Measurements from ENCODE around the gene KLRC4. TPM values are rescaled to one million over a fixed set of nuclear protein-coding genes. Genes with fewer than 3 reads are reported as not detected.

The KLRC4 gene
- total and polyA plus RNA-seq, 2 of the 4 experiments (the other 2 are of a cell fraction) = not detected

DNA sequence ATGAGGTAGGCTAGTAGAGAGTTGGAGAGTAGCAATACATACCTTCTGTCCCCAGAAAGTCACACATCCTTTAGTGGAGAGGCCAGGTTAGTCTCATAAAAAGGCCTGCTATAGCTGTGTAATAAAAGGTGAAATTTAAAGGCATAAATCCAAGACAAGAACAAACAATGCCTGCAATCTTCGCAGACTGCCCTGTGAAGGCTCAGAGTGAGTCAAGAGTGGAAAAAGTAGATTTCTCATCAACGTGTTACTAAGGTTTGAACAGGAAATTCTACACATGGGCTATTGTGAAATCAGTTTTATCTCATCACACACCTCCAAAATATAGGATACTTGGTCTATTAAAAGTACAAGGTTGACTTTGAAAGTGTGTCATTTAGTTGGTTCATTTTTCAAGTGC, 43.6 kb upstream of the KLRC4 start, which contains the start of gene KLRC1:
TSS of gene KLRC1 (minus strand) at position 222 of the 400 bp plus-strand sequence. CDS start 2,221 bp downstream, outside the sequence.
- H2BK5ac ChIP-seq (ENCODE audit: low read depth, low read length, poor library complexity, severe bottlenecking) = no peak within 1 kb of the TSS
- no peak within 1 kb of the TSS for H3K9ac ChIP-seq (ENCODE audit: low read depth, low read length)
- H3K9me1 ChIP-seq (ENCODE audit: insufficient read depth, low read length) = no peaks in the 10 kb centered on the region
- ChIA-PET CTCF (no interaction called here), POLR2A (ENCODE audit: unreplicated experiment) (interaction anchor here (0.6 kb wide), 1 partner anchor 1087 kb away, joined by 4 read pairs; no protein-coding TSS in a partner anchor)
- intact Hi-C loops (cut with micrococcal nuclease) (loop anchor here (10.0 kb wide), 1 partner anchor 48 kb away; the partner anchor contains the start of gene KLRC4), in situ Hi-C loops (cut with MboI; ENCODE audit: low sequenced_read_pairs) (no loop called here), dilution Hi-C loops (cut with HindIII; ENCODE audit: low sequenced_read_pairs, unreplicated experiment) (no loop called here)
- no peak within 1 kb of the TSS for H3K27ac ChIP-seq (ENCODE audit: insufficient read depth, low read length)
- no peak for TF ChIP-seq POLR2A (IDR thresholded peaks at IDR 0.05; ENCODE audit: low read depth, low read length)
- TF ChIP-seq CEBPB (IDR thresholded peaks at IDR 0.05; ENCODE audit: low read depth, low read length) = 0 out of 2 replicates have a peak, but pooled peaks have one; percentile 26
- H3K4me3 ChIP-seq (ENCODE audit: insufficient read depth, low read depth, low read length) = no peak within 1 kb of the TSS
- H3K9me3 ChIP-seq (ENCODE audit: control insufficient read depth, insufficient read depth, low read length) = peaks cover 6% of the 10 kb centered on the region
- H2AK9ac ChIP-seq (replicated peaks; ENCODE audit: low read depth, low read length, poor library complexity) = no peak within 1 kb of the TSS
- H2BK15ac ChIP-seq (ENCODE audit: low read depth, low read length) = no peak within 1 kb of the TSS
- H3K4ac ChIP-seq (ENCODE audit: low read depth, low read length) = no peak within 1 kb of the TSS
- WGBS, 2 experiments (ENCODE audit: extremely low coverage in 2 of 2, insufficient read length in 1 of 2) = no CpG with 5 or more reads among the region's 2 CpGs
- H2BK20ac ChIP-seq (ENCODE audit: low read depth, low read length) = no peak within 1 kb of the TSS
- no peak within 1 kb of the TSS for H3K4me2 ChIP-seq (ENCODE audit: low read depth, low read length)
- H2AFZ ChIP-seq (replicated peaks; ENCODE audit: low read length, poor library complexity) = no peak within 1 kb of the TSS
- H3K4me1 ChIP-seq (ENCODE audit: control insufficient read depth, insufficient read depth, low read length) = no peaks in the 10 kb centered on the region
- no peak within 1 kb of the TSS for H4K8ac ChIP-seq (ENCODE audit: low read depth in 2 of 2, low read length in 2 of 2)
- H3K56ac ChIP-seq (ENCODE audit: extremely low read depth, insufficient read depth, low read length) = no peak within 1 kb of the TSS
- H2AK5ac ChIP-seq (ENCODE audit: low read depth, low read length) = no peak within 1 kb of the TSS
- no peaks in the 10 kb centered on the region for H3K36me3 ChIP-seq (ENCODE audit: control insufficient read depth, insufficient read depth, low read length)
- no peak for DNase-seq
- no peak within 1 kb of the TSS for H3K23ac ChIP-seq (ENCODE audit: low read depth, low read length)
- no peaks in the 10 kb centered on the region for H4K20me1 ChIP-seq (ENCODE audit: insufficient read depth, low read length)
- H3K14ac ChIP-seq (replicated peaks; ENCODE audit: low read depth, low read length) = no peak within 1 kb of the TSS
- no peak within 1 kb of the TSS for H4K5ac ChIP-seq (ENCODE audit: low read depth, low read length)
- no peak within 1 kb of the TSS for H4K91ac ChIP-seq (ENCODE audit: insufficient read depth, low read depth, low read length)
- peaks cover 2% of the 10 kb centered on the region; the same call in 1 of the 2 replicates for H3K27me3 ChIP-seq (ENCODE audit: control insufficient read depth, insufficient read depth, low read length)
- H2BK120ac ChIP-seq (ENCODE audit: low read depth, low read length) = no peak within 1 kb of the TSS
- no peak for ATAC-seq (ENCODE audit: low read depth)
- no peak within 1 kb of the TSS for H3K18ac ChIP-seq (ENCODE audit: low read depth, low read length)
- no TSS peak for BruUV-seq (replicated peaks)
- no peaks in the 10 kb centered on the region for H3K79me1 ChIP-seq (ENCODE audit: low read depth in 1 of 2, low read length in 2 of 2)

Data from IMR-90 (cell line).